ENCODE results near the gene ADAMTS9. TPM values are rescaled to one million over a fixed set of nuclear protein-coding genes. Genes with fewer than 3 reads are reported as not detected.
A peak's percentile ranks its signal among the peaks of the same experiment; 100 is the strongest.

ADAMTS9 gene
- total RNA-seq, 6 experiments from 2014 or later = 1.1 to 9.9 (median 3.5) TPM

DNA sequence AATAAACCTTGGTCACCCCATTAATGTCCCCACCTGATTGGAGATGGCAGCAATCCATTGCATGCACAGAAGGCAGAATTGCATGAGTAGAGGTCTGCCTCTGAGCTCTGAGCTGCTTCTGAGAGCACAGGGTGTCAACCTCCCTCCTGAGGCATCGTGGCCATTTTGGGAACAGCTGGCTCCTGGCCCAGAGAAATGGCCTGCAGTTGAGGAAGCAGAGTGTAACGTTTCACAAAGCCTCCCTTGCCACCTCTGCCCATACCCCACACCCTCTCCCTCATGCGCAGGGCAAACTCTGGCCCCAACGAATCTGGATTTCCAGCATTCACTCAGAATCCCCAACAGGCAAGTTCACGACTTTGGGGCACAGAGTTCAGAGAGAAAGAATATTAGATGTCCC lies 198.9 kb downstream of the ADAMTS9 start:
- no peak for DNase-seq
- Histone ChIP-seq H3K27me3 (no peaks in the 10 kb centered on the region), H3K9me3 (no peaks in the 10 kb centered on the region), H3K36me3 (no peaks in the 10 kb centered on the region), H3K27ac (no peak overlapping the region), H3K4me3 (no peak overlapping the region), H3K4me1 (no peaks in the 10 kb centered on the region)
- no peak for ATAC-seq
- TF ChIP-seq, protein P1, sequence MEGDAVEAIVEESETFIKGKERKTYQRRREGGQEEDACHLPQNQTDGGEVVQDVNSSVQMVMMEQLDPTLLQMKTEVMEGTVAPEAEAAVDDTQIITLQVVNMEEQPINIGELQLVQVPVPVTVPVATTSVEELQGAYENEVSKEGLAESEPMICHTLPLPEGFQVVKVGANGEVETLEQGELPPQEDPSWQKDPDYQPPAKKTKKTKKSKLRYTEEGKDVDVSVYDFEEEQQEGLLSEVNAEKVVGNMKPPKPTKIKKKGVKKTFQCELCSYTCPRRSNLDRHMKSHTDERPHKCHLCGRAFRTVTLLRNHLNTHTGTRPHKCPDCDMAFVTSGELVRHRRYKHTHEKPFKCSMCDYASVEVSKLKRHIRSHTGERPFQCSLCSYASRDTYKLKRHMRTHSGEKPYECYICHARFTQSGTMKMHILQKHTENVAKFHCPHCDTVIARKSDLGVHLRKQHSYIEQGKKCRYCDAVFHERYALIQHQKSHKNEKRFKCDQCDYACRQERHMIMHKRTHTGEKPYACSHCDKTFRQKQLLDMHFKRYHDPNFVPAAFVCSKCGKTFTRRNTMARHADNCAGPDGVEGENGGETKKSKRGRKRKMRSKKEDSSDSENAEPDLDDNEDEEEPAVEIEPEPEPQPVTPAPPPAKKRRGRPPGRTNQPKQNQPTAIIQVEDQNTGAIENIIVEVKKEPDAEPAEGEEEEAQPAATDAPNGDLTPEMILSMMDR (IDR thresholded peaks at IDR 0.05) = no peak
- no peak for TF ChIP-seq POLR2A (IDR thresholded peaks at IDR 0.05)
- intact Hi-C loops (cut with DNase I) = loop anchor here in 1 of 2 donors (5.0 kb wide), 1 partner anchor 457 kb away; no protein-coding TSS in a partner anchor
- WGBS (ENCODE audit: insufficient coverage, low coverage, low lambda C conversion rate, missing lambda C conversion rate) = 48% methylated on average over 4 of the region's 5 CpGs

GRCh38 chr3:64484289-64484992 lies 203.4 kb downstream of the ADAMTS9 start:
- Histone ChIP-seq H3K4me3 (no peak overlapping the region), H3K27ac (no peak overlapping the region), H3K9me3 (no peaks in the 10 kb centered on the region), H3K27me3 (no peaks in the 10 kb centered on the region), H3K4me1 (no peaks in the 10 kb centered on the region), H3K36me3 (no peaks in the 10 kb centered on the region)
- TF ChIP-seq POLR2A (IDR thresholded peaks at IDR 0.05) = no peak
- TF ChIP-seq, protein P1 (IDR thresholded peaks at IDR 0.05) = peak; percentile 87 to 94 (median 91)
- peak; percentile 74 to 78 (median 75) for DNase-seq
- WGBS (ENCODE audit: insufficient coverage, low coverage, low lambda C conversion rate, missing lambda C conversion rate) = 25% methylated on average over 4 of the region's 4 CpGs
- intact Hi-C loops (cut with DNase I) = loop anchor here in 1 of 2 donors (5.0 kb wide), 1 partner anchor 452 kb away; no protein-coding TSS in a partner anchor
- peak; percentile 98 to 100 (median 99) for ATAC-seq

GRCh38 chr3:64483467-64483866 lies 204.3 kb downstream of the ADAMTS9 start:
- intact Hi-C loops (cut with DNase I) = loop anchor here in 1 of 2 donors (5.0 kb wide), 1 partner anchor 451 kb away; no protein-coding TSS in a partner anchor
- DNase-seq = no peak
- ATAC-seq = no peak
- H3K4me1 ChIP-seq = no peaks in the 10 kb centered on the region
- H3K27me3 ChIP-seq = no peaks in the 10 kb centered on the region
- H3K27ac ChIP-seq = no peak overlapping the region
- no peak overlapping the region for H3K4me3 ChIP-seq
- WGBS (ENCODE audit: insufficient coverage, low coverage, low lambda C conversion rate, missing lambda C conversion rate) = 84% methylated on average over 2 of the region's 2 CpGs
- H3K36me3 ChIP-seq = no peaks in the 10 kb centered on the region
- TF ChIP-seq, protein P1 (IDR thresholded peaks at IDR 0.05) = no peak
- no peaks in the 10 kb centered on the region for H3K9me3 ChIP-seq

DNA sequence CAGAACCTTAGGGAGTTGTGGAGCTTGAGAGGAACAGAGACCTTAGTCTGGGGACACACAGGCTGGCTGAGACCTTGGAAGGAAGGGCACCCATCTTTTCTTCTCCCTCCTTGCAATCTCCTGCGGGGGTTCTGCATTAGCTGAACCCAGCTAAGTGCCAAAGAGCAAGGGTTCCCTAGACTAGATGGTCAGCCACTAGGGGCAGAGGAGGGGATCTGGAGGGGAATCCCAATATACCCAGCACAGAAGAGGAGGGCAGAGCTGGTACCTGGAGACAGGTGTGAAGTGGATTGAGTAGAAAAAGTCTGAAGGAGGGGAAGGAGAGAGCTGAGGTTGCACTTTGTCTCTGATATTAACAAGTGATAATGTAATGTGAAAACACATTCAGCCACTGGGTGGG lies 212.8 kb downstream of the ADAMTS9 start:
- no peak for TF ChIP-seq POLR2A (IDR thresholded peaks at IDR 0.05)
- TF ChIP-seq, protein P1 (IDR thresholded peaks at IDR 0.05) = no peak
- no peaks in the 10 kb centered on the region for H3K36me3 ChIP-seq
- no peak overlapping the region for H3K27ac ChIP-seq
- H3K9me3 ChIP-seq = no peaks in the 10 kb centered on the region
- H3K4me1 ChIP-seq = no peaks in the 10 kb centered on the region
- WGBS (ENCODE audit: insufficient coverage, low coverage, low lambda C conversion rate, missing lambda C conversion rate) = no CpG with 5 or more reads among the region's 1 CpG
- no peaks in the 10 kb centered on the region for H3K27me3 ChIP-seq
- intact Hi-C loops (cut with DNase I) = no loop called here
- H3K4me3 ChIP-seq = no peak overlapping the region
- DNase-seq (no peak), ATAC-seq (no peak)
